Gastroesophageal sphincter (tissue), 3 donors: ENCODE data around the gene SPZ1.

Source experiments
- CTCF ChIP-seq, 4 experiments: fragments of 200-600 bp in 2 of 4; fragments of 450-650 bp in 2 of 4; sonication (generic) in 1 of 4; IDR thresholded peaks; one replicate each; pipeline ENCODE4 v1.5.1; 2017 to 2019; ENCODE audit warnings: antibody characterized with exemption in 4 of 4, mild to moderate bottlenecking in 2 of 4, moderate library complexity in 2 of 4
- EP300 ChIP-seq: sonication (generic); formaldehyde crosslinking; IDR thresholded peaks from one replicate; pipeline ENCODE4 v1.6.1; 2017; ENCODE audit warnings: antibody characterized with exemption, mild to moderate bottlenecking
- POLR2A ChIP-seq, 2 donors: fragments of 450-650 bp; IDR thresholded peaks; one replicate each; pipeline ENCODE4 v1.6.1; 2017; ENCODE audit warnings: antibody characterized with exemption in 2 of 2, mild to moderate bottlenecking in 2 of 2, moderate library complexity in 1 of 2
- POLR2AphosphoS5 ChIP-seq: sonication (generic); formaldehyde crosslinking; IDR thresholded peaks from one replicate; pipeline ENCODE4 v1.6.1; 2017; ENCODE audit warnings: antibody characterized with exemption

- TF ChIP-seq CTCF (IDR thresholded peaks at IDR 0.05) (no peak), POLR2AphosphoS5 (no peak), POLR2A (IDR thresholded peaks at IDR 0.05) (no peak), EP300 (no peak)
These were observed 1.6 kb upstream of the SPZ1 start for GRCh38 chr5:80318212-80318611.
